HG03139 (cell line): ENCODE data around the gene FMR1.

Experiments
- ATAC-seq: cut with Tn5 transposase; IDR thresholded peaks from one replicate; pipeline ENCODE4 v1.9.1; 2021; ENCODE audit not compliant: unreplicated experiment

The FMR1 gene

DNA sequence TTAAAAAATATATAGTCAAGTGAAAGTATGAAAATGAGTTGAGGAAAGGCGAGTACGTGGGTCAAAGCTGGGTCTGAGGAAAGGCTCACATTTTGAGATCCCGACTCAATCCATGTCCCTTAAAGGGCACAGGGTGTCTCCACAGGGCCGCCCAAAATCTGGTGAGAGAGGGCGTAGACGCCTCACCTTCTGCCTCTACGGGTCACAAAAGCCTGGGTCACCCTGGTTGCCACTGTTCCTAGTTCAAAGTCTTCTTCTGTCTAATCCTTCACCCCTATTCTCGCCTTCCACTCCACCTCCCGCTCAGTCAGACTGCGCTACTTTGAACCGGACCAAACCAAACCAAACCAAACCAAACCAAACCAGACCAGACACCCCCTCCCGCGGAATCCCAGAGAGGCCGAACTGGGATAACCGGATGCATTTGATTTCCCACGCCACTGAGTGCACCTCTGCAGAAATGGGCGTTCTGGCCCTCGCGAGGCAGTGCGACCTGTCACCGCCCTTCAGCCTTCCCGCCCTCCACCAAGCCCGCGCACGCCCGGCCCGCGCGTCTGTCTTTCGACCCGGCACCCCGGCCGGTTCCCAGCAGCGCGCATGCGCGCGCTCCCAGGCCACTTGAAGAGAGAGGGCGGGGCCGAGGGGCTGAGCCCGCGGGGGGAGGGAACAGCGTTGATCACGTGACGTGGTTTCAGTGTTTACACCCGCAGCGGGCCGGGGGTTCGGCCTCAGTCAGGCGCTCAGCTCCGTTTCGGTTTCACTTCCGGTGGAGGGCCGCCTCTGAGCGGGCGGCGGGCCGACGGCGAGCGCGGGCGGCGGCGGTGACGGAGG is at the start of gene FMR1:
Gene FMR1, plus strand, starts transcription at position 728 of the 831 bp plus-strand sequence. CDS start 261 bp downstream, outside the sequence.
- peak; percentile 76 for ATAC-seq

DNA sequence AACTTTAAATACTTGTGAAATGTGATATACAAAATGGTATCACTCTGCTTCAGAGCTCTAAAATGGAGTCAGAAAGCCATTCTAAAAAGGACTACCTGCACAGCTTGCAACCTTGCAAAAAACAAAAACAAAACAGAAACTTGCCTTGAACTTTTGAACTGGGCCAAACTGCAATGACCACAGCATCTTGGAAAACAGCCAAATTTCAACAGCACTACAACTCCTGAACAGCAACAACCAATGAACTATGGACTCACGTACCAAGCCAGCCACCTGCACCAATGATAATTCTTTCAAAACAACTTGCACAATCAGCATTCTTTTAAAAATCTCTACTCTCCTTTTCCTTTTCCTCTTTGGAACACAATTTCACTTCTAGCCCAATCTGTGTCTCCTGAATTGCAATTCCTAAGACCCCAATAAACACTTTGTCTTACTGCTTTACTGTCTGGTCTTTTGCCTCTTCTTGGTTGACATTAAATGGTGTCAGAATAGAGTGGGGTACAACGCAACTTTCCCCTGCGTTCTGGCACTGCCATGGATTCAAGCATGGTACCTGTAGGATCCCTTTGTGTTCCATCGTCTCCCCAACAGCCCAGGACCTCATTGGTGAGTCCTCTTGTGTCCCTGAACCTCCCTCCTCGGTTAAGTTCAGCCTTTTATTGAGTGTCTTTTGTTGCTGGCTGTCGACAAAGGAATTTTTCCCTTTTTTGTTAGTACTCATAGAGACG is 35.7 kb upstream of the FMR1 start:
- peak; percentile 97 for ATAC-seq

DNA sequence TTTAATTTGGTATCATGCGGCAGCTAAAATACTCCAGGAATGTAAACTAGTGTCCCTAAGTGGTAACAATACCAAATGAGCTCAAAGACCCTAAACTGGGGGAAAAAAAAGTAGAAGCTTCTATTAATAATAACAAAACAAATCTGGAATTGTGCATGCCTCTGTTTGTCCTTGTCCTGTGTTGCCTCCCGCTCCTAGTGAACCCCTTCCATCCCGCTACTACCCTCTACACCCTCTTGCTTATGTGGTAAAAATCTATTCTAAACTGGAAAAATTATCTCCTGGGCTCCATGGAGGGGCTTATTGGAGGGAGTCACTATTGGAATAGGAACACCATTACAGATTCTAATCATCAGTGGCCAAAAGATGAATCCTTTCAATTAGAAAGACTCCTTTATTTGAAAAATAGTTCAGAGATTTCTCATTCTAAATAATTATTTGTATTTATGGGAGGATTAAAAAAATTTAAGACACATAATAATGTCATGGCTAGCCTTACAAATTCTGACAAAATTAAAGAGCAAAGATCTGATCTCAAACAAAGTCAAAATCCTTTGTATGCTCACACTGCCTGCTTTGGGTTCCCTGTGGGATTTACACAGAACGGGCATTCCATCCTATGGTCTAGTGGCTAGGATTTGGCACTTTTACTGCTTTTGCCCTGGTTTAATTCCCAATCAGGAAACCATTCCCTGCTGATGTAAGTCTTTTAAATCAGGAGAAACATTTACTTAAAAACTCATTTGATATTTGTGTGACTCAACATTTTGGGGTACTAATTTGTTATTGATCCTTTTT is 34.7 kb upstream of the FMR1 start:
- no peak for ATAC-seq

DNA sequence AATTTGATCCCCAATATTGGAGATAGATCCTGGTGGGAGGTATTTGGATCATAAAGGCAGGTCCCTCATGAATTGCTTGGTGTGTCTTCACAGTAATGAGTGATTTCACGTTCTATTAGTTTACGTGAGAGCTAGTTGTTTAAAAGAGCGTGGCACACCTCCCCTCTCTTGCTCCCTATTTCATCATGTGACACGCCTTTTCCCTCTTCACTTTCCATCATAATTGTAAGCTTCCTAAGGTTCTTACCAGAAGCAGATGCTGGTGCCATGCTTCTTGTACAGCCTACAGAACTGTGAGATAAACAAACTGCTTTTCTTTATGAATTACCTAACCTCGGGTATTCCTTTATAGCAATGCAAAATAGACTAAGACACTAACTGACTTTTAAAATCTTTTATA is 34.0 kb upstream of the FMR1 start:
- ATAC-seq, result no peak

DNA sequence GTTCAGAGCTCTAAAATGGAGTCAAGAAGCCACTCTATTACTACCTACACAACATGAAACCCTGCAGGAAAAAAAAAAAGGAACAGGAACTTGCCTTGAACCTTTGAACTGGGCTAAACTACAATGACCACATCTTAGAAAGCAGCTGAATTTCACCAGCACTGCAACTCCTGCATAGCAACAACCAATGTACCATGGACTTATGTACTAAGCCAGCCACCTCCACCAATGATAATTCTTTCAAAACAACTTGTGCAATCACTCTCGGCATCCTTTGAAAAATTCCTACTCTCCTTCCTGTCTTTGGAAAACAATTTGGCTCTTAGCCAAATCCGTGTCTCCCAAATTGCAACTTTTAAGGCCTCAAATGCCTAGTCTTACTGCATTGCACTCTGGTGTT is 26.8 kb upstream of the FMR1 start:
- no peak for ATAC-seq

DNA sequence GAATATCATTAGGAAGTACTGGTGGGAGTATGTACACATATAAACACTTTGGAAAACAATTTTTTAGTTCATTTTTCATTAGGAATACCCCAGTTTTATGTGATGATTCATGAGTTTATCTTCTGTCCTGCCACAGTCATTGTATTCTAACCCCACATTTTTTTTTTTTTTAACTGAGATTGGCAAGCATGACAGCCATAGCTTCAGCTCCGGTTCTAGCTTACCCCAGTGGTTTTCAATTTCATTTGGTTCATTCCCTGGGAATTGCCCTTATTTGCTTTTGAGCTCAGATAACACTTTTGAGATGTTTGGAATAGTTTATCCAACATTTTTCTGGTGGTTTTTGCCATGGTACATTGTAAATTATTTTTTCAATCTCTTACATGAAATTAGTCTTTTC is 21.0 kb upstream of the FMR1 start:
- no peak for ATAC-seq

DNA sequence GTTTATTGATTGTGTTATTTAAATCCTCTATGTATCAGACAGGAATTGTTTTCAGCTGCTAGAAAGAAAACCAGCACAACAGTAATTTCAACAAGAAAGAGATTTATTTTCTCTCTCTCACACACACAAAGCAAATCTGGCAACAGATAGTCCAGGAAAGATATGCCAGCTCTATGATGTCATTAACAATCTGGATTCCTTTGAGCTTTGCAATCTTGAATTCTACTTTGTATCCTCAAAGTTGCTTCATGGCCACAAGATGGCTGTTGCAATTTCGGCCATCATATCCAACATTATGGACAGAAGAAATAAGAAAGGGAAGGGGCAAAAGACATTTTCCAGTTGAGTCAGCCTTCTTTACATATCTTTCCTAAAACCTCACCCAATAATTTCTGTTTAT is 19.8 kb upstream of the FMR1 start:
- no peak for ATAC-seq

DNA sequence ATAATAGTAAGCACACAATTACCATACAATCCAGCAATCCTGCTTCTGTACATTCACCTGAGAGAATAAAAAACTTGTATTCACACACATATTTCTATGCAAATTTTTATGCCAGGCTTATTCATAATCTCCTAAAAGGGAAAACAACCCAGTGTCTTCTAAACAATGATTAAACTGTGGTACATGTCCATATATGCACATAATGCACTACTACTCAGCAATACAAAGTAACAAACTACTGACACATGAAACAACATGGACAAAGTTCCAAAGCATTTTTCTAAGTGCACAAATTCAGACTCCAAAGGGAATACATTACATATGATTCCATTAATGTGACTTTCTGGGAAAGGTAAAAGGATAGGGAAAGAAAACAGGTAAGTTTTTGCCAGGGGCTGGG is 18.0 kb upstream of the FMR1 start:
- no peak for ATAC-seq

DNA sequence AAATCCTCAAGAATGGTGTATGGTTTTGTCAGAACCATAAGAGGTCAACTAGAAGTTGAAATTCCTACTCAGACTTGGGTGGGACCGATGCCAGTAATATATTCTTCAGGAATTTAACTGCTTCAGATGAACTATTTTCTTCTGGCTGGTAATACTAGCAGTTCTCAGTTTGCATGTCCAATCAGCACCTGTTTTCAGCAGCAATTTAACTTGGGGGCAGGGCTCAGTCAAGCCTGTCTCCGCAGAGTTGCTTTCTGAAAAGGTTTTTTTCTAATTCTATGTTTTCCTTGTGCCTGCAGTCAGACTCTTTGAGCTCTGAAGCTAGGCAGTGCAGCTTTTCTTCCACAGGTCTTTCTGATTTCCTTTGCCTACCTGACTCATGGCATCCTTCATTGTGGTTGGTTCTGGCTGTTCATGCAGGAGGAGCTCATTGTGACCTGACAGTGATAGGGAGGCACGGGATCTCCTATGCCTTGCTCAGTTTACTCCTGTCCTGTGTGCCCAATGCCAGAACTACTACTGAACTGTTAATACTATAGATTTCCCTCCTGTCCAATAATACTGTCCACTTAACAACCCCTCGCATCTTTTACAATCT is 17.3 kb upstream of the FMR1 start:
- no peak for ATAC-seq

DNA sequence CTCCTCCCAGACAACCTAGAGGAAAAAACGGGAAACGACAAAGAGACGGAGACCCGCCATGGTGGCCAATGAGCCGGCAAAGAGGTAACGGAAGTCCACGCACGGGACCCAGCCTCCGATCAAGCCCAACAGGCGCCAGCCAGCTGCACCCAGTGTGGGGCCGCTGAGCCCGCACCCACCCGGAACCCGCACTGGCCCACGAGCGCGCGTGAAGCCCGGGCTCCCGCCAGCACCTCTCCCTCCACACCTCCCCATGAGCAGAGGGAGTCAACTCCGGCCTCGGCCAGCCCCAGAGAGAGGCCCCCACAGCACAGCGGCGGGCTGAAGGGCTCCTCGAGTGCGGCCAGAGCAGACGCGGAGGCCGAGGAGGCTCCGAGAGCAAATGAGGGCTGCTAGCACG is 14.6 kb upstream of the FMR1 start:
- ATAC-seq, result no peak

DNA sequence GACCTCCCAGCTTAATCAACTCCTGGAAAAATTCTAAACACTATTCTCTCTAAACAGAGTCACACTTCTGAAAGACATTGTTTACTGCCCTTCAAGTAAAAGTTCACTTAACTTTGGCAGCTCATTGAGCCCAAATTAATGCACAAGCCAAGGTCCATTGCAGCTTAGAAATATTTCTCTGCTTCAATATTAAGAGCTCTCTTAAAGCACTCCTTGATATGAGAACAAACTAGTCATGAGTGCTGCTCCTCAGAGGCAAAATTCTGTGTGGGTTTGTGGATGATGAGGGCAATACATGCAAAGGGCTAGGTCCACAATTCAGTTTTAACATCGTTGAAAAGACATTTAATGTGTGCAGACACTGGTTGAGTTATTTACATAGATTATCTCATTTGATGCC is 12.8 kb upstream of the FMR1 start:
- ATAC-seq, result no peak

DNA sequence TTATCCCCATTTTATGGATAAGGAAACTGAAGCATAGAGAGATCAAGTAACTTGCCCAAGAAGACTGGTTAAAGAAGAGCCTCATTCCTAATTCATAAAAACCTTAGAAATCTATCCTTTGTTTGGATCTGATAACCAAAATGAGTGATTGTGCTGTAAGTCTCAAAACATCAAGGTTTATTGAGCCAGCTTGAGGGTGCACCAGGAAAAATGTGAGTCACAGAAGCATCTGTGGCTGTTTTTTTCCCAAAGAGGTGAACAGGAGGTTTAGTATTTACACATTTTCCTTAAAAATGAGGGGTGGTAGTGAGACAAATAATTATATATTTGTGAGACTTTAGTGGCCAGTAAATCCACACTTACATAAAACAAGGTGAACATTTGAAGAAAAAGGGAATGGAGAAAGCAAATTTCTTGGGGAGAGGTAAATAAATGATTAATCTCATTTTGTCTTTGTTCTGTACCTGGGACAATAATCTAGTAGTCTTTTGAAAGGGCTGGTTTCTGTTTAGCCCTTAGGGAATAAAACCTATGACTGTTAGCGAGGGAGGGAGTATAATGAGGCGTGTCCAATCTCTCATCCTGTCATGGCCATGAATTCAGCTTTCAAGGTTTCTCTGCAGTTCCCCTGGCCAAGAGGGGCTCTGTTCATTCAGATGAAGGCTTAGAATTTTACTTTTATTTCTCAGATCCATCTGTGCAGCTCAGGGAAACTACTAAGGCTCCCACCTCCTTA is 12.2 kb upstream of the FMR1 start:
- peak; percentile 97 for ATAC-seq

DNA sequence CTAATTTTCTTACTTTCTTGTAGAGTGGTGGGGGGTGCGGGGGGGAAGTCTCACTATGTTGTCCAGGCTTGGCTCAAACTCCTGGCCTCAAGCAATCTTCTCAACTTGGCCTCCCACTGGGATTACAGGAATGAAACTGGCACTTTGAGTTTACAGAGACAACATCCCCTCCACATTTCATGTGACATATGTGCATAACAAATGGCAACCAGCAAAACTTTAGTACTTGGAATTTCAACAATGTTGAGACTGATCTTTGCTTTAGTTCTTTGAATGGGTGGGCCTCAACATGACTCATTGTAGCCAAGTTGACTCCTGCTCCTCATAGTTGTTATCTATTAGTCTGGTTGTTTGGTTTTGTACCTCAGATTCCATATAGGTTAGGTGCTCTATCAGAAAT is 11.4 kb upstream of the FMR1 start:
- ATAC-seq, result no peak

DNA sequence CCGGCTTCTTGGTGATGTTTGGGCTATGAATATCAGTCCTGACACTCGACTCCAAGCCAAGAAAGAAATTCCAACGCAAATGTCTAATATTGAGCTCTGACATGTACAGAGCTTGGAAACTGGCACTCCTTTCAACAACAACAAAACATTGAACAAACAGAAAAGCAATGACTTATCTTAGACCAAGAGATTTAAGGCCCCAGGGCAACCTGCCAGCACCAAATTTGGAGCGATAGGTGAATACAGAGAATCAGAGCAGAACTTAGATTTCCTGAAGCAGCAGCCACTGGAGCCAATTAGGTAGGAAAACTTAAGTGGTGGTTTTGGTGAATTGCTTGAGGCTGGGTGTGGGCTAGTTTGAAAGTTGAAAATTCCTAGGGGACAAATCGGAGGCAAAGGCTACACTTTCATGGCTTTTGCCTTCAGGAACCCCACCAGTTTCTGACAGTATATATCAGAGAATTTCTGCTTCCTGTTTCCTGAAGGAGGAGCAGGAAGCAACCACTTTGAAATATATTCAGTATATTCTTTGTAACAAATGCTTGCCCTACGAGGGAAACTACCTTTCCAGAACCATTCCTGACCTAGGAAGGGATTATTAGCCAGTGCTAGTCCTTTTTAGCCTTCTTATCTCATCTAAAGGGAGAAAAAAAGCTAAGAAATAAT is 10.1 kb upstream of the FMR1 start:
- ATAC-seq, result no peak

DNA sequence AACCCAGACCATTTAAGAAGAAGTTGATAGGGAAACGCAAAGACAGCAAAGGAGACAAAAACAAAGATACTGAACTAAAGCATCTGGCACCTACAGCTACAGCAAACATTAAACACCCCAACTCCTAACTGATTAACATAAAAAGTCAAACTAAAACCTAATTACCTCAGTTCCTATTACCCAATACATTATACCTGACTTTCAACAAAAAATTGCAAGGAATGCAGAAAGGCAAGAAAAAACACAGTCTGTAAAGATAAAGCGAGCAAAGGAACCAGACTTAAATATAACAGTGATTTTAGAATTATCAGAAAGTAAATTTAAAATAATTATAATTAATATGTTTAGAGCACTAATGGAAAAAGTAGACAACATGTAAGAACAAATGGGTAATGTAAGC is 9.4 kb upstream of the FMR1 start:
- ATAC-seq, result no peak

DNA sequence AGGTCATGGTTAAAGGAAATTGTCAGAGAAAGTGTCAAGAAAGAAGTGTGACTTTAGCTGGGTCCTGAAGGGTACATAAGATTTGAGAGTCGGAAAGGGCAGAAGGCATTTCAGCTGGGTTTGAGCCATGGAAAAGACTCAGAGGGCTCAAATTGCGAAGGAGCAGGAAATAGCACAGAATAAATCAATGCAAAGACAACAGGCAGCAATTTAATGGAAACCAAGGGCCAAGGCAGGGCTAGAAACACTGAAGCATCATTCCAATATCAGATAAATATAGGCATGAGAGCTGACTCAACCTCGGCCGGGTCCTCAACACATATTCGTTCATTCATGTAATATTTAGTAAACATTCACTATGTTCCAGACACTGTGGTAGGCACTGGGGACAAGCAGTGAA is 3.6 kb upstream of the FMR1 start:
- ATAC-seq, result no peak

DNA sequence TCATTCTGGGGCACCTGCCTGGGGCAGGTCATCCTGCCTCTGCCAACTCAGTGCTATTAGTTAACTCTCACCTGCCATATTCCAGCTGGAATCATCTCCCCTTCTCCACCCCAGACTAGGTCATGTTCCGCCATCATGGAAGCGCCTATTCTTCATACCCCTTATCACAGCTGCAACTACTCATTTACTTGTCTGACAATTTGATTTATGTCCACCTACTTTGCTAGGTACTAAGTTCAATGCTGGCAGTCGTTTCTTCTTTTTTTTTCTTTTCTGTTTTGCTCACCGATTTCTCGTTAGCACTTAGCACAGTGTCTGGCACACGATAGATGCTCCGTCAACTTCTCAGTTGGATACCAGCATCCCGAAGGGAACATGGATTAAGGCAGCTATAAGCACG is 1.1 kb upstream of the FMR1 start:
- ATAC-seq, result no peak

DNA sequence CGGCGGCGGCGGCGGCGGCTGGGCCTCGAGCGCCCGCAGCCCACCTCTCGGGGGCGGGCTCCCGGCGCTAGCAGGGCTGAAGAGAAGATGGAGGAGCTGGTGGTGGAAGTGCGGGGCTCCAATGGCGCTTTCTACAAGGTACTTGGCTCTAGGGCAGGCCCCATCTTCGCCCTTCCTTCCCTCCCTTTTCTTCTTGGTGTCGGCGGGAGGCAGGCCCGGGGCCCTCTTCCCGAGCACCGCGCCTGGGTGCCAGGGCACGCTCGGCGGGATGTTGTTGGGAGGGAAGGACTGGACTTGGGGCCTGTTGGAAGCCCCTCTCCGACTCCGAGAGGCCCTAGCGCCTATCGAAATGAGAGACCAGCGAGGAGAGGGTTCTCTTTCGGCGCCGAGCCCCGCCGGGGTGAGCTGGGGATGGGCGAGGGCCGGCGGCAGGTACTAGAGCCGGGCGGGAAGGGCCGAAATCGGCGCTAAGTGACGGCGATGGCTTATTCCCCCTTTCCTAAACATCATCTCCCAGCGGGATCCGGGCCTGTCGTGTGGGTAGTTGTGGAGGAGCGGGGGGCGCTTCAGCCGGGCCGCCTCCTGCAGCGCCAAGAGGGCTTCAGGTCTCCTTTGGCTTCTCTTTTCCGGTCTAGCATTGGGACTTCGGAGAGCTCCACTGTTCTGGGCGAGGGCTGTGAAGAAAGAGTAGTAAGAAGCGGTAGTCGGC is 528 bp downstream of the FMR1 start:
- ATAC-seq, result peak; percentile 42

DNA sequence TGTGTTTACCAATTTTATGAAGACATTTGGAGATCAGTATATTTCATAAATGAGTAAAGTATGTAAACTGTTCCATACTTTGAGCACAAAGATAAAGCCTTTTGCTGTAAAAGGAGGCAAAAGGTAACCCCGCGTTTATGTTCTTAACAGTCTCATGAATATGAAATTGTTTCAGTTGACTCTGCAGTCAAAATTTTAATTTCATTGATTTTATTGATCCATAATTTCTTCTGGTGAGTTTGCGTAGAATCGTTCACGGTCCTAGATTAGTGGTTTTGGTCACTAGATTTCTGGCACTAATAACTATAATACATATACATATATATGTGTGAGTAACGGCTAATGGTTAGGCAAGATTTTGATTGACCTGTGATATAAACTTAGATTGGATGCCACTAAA is 1.9 kb downstream of the FMR1 start:
- ATAC-seq, result no peak
